HCT116 (cell line): ENCODE data around the gene KAT6B. TPM values are rescaled to one million over a fixed set of nuclear protein-coding genes. Genes with fewer than 3 reads are reported as not detected.

Experiments used
- ATAC-seq: fragments of 200-7000 bp; cut with Tn5 transposase; 2 replicates; pipeline ENCODE4 v1.9.1; 2020; ENCODE audit warnings: mild to moderate bottlenecking, moderate library complexity
- BruUV-seq: library from RNA; stranded (reverse); fragments of 400-500 nt; replicated peaks from 2 replicates; lab custom pipeline; 2021; lab: Mats Ljungman, UMichigan
- CTCF ChIA-PET: fragments of 300-600 bp; sonication (Branson Sonifier 250); formaldehyde crosslinking; loops from one replicate; lab custom pipeline; 2021; ENCODE audit warnings: antibody characterized with exemption; lab: Charles Lee
- POLR2A ChIA-PET: fragments of 300-600, 350-600 bp; sonication (Branson Sonifier 250); formaldehyde crosslinking; loops from one replicate; lab custom pipeline; 2021; ENCODE audit warnings: antibody characterized with exemption; lab: Charles Lee
- RAD21 ChIA-PET, 2 experiments: fragments of 300-600 bp; sonication (Branson Sonifier 250); formaldehyde crosslinking; loops; one replicate each; lab custom pipeline; 2023; ENCODE audit warnings: low total read pairs in 2 of 2; ENCODE audit not compliant: uncharacterized antibody in 2 of 2, unreplicated experiment in 2 of 2, low non-redundant PET in 1 of 2; lab: Charles Lee
- DNase-seq: peaks from one replicate; pipeline ENCODE4 v3.0.0-alpha.2; 2010; ENCODE audit warnings: low read depth, low spot score
- H2AFZ ChIP-seq: fragments of 200-600 bp; shearing (Covaris generic), sonication (generic); 2 replicates; pipeline ENCODE4 v1.6.1; 2017; ENCODE audit warnings: low read depth, mixed run types, mixed read lengths, antibody characterized with exemption, low read length; ENCODE audit not compliant: poor library complexity, severe bottlenecking
- H3K27ac ChIP-seq: 2 replicates; pipeline ENCODE4 v1.5.1; 2012; ENCODE audit warnings: low read depth, low read length
- H3K27me3 ChIP-seq: fragments of 200-600 bp; sonication (generic); 2 replicates; pipeline ENCODE4 v1.6.1; 2016; ENCODE audit warnings: mixed run types, low read length, mixed read lengths; ENCODE audit not compliant: insufficient read depth
- H3K36me3 ChIP-seq, 2 experiments: fragments of 200-500 bp in 1 of 2; fragments of 200-600 bp in 1 of 2; sonication (Bioruptor generic) in 1 of 2; sonication (generic) in 1 of 2; 2 replicates each; pipeline versions ENCODE4 v1.5.1 to v1.6.1; 2014 to 2016; ENCODE audit warnings: low read length in 2 of 2, inconsistent platforms in 1 of 2, mixed read lengths in 1 of 2, mixed run types in 1 of 2; ENCODE audit not compliant: insufficient read depth in 2 of 2, control insufficient read depth in 1 of 2
- H3K4me1 ChIP-seq, 2 experiments: fragments of 200-600 bp in 1 of 2; sonication (generic) in 1 of 2; 2 replicates each; pipeline versions ENCODE4 v1.5.1 to v1.6.1; 2012 to 2017; ENCODE audit warnings: low read length in 2 of 2, inconsistent platforms in 1 of 2, mild to moderate bottlenecking in 1 of 2, mixed read lengths in 1 of 2, mixed run types in 1 of 2, moderate library complexity in 1 of 2; ENCODE audit not compliant: insufficient read depth in 2 of 2, control insufficient read depth in 1 of 2
- H3K4me2 ChIP-seq: fragments of 200-600 bp; sonication (generic); 2 replicates; pipeline ENCODE4 v1.6.1; 2017; ENCODE audit warnings: mixed run types, low read length, mixed read lengths
- H3K4me3 ChIP-seq, 2 experiments: fragments of 200-600 bp in 1 of 2; sonication (generic) in 1 of 2; replicated peaks in 1 of 2; 2 replicates each; pipeline ENCODE4 v1.5.1; 2011 to 2016; ENCODE audit warnings: low read length in 2 of 2, control low read depth in 1 of 2, low read depth in 1 of 2, mild to moderate bottlenecking in 1 of 2, mixed read lengths in 1 of 2, mixed run types in 1 of 2
- H3K79me2 ChIP-seq: fragments of 200-600 bp; sonication (generic); 2 replicates; pipeline ENCODE4 v1.6.1; 2017; ENCODE audit warnings: mild to moderate bottlenecking, mixed run types, low read length, moderate library complexity, mixed read lengths; ENCODE audit not compliant: insufficient read depth
- H3K9ac ChIP-seq: fragments of 200-600 bp; sonication (generic); 2 replicates; pipeline ENCODE4 v1.6.1; 2016; ENCODE audit warnings: low read length, mixed read lengths
- H3K9me2 ChIP-seq: fragments of 200-600 bp; sonication (generic), shearing (Covaris generic); 2 replicates; pipeline ENCODE4 v1.6.1; 2017; ENCODE audit warnings: mixed run types, mild to moderate bottlenecking, moderate library complexity; ENCODE audit not compliant: insufficient read depth
- H3K9me3 ChIP-seq, 2 experiments: fragments of 200-500 bp in 1 of 2; fragments of 200-600 bp in 1 of 2; sonication (Bioruptor generic) in 1 of 2; sonication (generic) in 1 of 2; 2 replicates each; pipeline ENCODE4 v1.6.1; 2014 to 2017; ENCODE audit warnings: low read length in 2 of 2, mixed read lengths in 2 of 2, inconsistent platforms in 1 of 2, low read depth in 1 of 2, mild to moderate bottlenecking in 1 of 2, mixed run types in 1 of 2, moderate library complexity in 1 of 2; ENCODE audit not compliant: control insufficient read depth in 1 of 2, insufficient read depth in 1 of 2
- H4K20me1 ChIP-seq: fragments of 200-600 bp; sonication (generic), shearing (Covaris generic); 2 replicates; pipeline ENCODE4 v1.6.1; 2017; ENCODE audit warnings: mixed run types, mild to moderate bottlenecking, moderate library complexity; ENCODE audit not compliant: insufficient read depth
- CBX3 ChIP-seq: IDR thresholded peaks from 2 replicates; pipeline ENCODE4 v1.6.1; 2012; ENCODE audit warnings: low read depth
- EGR1 ChIP-seq: IDR thresholded peaks from 2 replicates; pipeline ENCODE4 v1.6.1; 2012; ENCODE audit warnings: low read depth
- EZH2 ChIP-seq: fragments of 200-600 bp; sonication (generic); IDR thresholded peaks from 2 replicates; pipeline ENCODE4 v1.6.1; 2017; ENCODE audit warnings: antibody characterized with exemption, mixed run types
- EZH2phosphoT487 ChIP-seq: fragments of 200-600 bp; IDR thresholded peaks from 2 replicates; pipeline ENCODE4 v1.6.1; 2018; ENCODE audit warnings: antibody characterized with exemption, borderline replicate concordance
- MAX ChIP-seq: IDR thresholded peaks from 2 replicates; pipeline ENCODE4 v1.6.1; 2012
- POLR2AphosphoS5 ChIP-seq: IDR thresholded peaks from 2 replicates; pipeline ENCODE4 v1.6.1; 2011; ENCODE audit warnings: mild to moderate bottlenecking, low read depth, low read length, moderate library complexity
- SRF ChIP-seq: IDR thresholded peaks from 2 replicates; pipeline ENCODE4 v1.6.1; 2012; ENCODE audit warnings: low read depth
- ZFX ChIP-seq: fragments of 450-650 bp; IDR thresholded peaks from 2 replicates; pipeline ENCODE4 v1.6.1; 2017
- intact Hi-C: fragments of 100-400 bp; cut with micrococcal nuclease; formaldehyde crosslinking; loops from 2 replicates; pipeline ENCODE4 v1.10.0; 2022
- total RNA-seq: library from RNA; stranded (reverse); gene quantifications from one replicate; pipeline ENCODE4 v1.2.1, GENCODE V29; 2021; ENCODE audit not compliant: unreplicated experiment
- TF ChIP-seq, protein P1 (sequence below), 3 experiments: fragments of 200-600 bp in 1 of 3; sonication (generic) in 1 of 3; IDR thresholded peaks in 2 of 3; conservative IDR thresholded peaks in 1 of 3; 2 replicates each; pipeline ENCODE4 v1.5.1; 2012 to 2017; ENCODE audit warnings: low read depth in 2 of 3, low read length in 2 of 3, antibody characterized with exemption in 1 of 3, borderline replicate concordance in 1 of 3, control low read depth in 1 of 3, mild to moderate bottlenecking in 1 of 3, mixed read lengths in 1 of 3, mixed run types in 1 of 3, moderate library complexity in 1 of 3; ENCODE audit not compliant: insufficient read depth in 1 of 3

KAT6B gene
- total RNA-seq, 1 experiment from 2014 or later, result 17.8 TPM

DNA sequence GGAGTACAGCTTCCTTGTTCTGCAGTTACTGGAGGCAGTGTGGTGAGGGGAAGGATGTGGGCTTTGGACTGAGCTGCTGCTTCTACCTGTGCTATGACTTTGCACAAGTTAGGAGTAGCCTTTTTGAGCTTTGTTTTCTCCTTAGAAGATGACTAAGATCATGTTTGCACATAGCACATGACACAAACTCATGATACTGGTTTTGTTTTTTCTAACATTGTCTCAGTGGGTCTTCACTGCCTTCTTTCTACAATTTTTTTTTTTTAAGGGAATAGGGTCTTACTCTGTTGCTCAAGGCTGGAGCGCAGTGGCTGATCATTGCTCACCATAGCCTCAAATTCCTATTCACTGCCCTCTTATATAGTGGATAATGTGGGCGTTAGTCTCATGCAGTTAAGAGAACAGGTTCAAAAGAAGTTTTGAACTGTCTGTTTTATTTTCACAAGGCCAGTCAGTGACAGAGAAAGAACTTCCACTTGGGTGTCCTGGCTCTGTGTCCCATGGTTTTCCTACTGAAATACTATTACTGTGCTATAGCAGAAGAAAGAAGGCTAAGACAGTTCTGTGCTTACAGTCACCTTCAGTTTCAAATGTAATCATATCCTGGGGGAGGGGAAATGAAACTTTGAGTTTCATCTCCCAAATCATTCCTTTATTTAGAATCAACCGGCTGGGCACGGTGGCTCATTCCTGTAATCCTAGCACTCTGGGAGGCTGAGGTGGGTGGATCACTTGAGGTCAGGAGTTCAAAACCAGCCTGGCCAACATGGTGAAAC is 72.0 kb downstream of the KAT6B start:
- H3K79me2 ChIP-seq, result peaks cover 3% of the 10 kb centered on the region; the same call in 1 of the 2 replicates
- H3K9me2 ChIP-seq, result no peaks in the 10 kb centered on the region
- RAD21 ChIA-PET, result no interaction called here
- no peak overlapping the region for H3K4me2 ChIP-seq
- intact Hi-C loops, result no loop called here
- no peak for TF ChIP-seq EZH2phosphoT487
- TF ChIP-seq ZFX, result no peak
- no peak for TF ChIP-seq CBX3
- no peak for TF ChIP-seq POLR2AphosphoS5
- no peak for TF ChIP-seq SRF
- no peak for TF ChIP-seq EGR1
- DNase-seq (no peak), ATAC-seq (no peak)
- H3K4me3 ChIP-seq, result no peak overlapping the region
- no peaks in the 10 kb centered on the region for H3K36me3 ChIP-seq
- H4K20me1 ChIP-seq, result no peaks in the 10 kb centered on the region
- H3K4me1 ChIP-seq, result peaks cover 6 to 7% of the 10 kb centered on the region in 2 experiments; a peak in 2 of 4 replicates
- CTCF ChIA-PET, result no interaction called here
- POLR2A ChIA-PET, result no interaction called here
- BruUV-seq, result no TSS peak
- no peak overlapping the region for H2AFZ ChIP-seq
- no peaks in the 10 kb centered on the region for H3K9me3 ChIP-seq
- no peak overlapping the region for H3K9ac ChIP-seq
- no peak overlapping the region for H3K27ac ChIP-seq
- no peaks in the 10 kb centered on the region for H3K27me3 ChIP-seq

- no peak overlapping the region for H3K4me2 ChIP-seq
- RAD21 ChIA-PET, result no interaction called here
- H3K36me3 ChIP-seq, result no peaks in the 10 kb centered on the region
- peaks cover 6 to 7% of the 10 kb centered on the region in 2 experiments; a peak in 2 of 4 replicates for H3K4me1 ChIP-seq
- no peak overlapping the region for H3K27ac ChIP-seq
- intact Hi-C loops, result no loop called here
- no peak overlapping the region for H2AFZ ChIP-seq
- no peak overlapping the region for H3K4me3 ChIP-seq
- TF ChIP-seq, protein P1, sequence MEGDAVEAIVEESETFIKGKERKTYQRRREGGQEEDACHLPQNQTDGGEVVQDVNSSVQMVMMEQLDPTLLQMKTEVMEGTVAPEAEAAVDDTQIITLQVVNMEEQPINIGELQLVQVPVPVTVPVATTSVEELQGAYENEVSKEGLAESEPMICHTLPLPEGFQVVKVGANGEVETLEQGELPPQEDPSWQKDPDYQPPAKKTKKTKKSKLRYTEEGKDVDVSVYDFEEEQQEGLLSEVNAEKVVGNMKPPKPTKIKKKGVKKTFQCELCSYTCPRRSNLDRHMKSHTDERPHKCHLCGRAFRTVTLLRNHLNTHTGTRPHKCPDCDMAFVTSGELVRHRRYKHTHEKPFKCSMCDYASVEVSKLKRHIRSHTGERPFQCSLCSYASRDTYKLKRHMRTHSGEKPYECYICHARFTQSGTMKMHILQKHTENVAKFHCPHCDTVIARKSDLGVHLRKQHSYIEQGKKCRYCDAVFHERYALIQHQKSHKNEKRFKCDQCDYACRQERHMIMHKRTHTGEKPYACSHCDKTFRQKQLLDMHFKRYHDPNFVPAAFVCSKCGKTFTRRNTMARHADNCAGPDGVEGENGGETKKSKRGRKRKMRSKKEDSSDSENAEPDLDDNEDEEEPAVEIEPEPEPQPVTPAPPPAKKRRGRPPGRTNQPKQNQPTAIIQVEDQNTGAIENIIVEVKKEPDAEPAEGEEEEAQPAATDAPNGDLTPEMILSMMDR (IDR thresholded peaks at IDR 0.05 in 2 of 3, conservative IDR thresholded peaks at IDR 0.05 in 1 of 3; ENCODE audit: borderline replicate concordance in 1 of 3, insufficient read depth in 1 of 3, low read depth in 2 of 3, low read length in 2 of 3), result no peak
- TF ChIP-seq EZH2 (no peak), MAX (no peak), CBX3 (no peak), ZFX (no peak)
- BruUV-seq, result no TSS peak
- no peaks in the 10 kb centered on the region for H3K9me2 ChIP-seq
- H3K27me3 ChIP-seq, result no peaks in the 10 kb centered on the region
- POLR2A ChIA-PET, result no interaction called here
- no peak overlapping the region for H3K9ac ChIP-seq
- DNase-seq, result no peak
- H3K79me2 ChIP-seq, result peaks cover 3% of the 10 kb centered on the region; the same call in 1 of the 2 replicates
- no peaks in the 10 kb centered on the region for H3K9me3 ChIP-seq
- CTCF ChIA-PET, result no interaction called here
- no peak for ATAC-seq
- H4K20me1 ChIP-seq, result no peaks in the 10 kb centered on the region
Observed at GRCh38 chr10:74900297-74900696, 73.9 kb downstream of the KAT6B start.
